GM12878 (cell line): ENCODE measurements around the gene LGMN. TPM values are rescaled to one million over a fixed set of nuclear protein-coding genes. Genes with fewer than 3 reads are reported as not detected.

Source experiments
- ATAC-seq: fragments of 200-7000 bp; cut with Tn5 transposase; 3 replicates; pipeline ENCODE4 v1.9.1; 2020; ENCODE audit warnings: mild to moderate bottlenecking, moderate library complexity
- BruUV-seq: library from RNA; stranded (reverse); fragments of 400-500 nt; replicated peaks from 2 replicates; lab custom pipeline; 2021; lab: Mats Ljungman, UMichigan
- CTCF ChIA-PET: fragments of 300-600 bp; sonication (Branson Sonifier 250); formaldehyde crosslinking; extraction: SDS; loops from one replicate; lab custom pipeline; 2021; ENCODE audit warnings: inconsistent platforms; lab: Yijun Ruan, JAX
- POLR2A ChIA-PET: fragments of 350-600 bp; formaldehyde crosslinking; extraction: SDS; loops from one replicate; lab custom pipeline; 2021; ENCODE audit warnings: inconsistent platforms; lab: Charles Lee
- RAD21 ChIA-PET: fragments of 300-600 bp; sonication (Branson Sonifier 250); formaldehyde crosslinking; loops from one replicate; lab custom pipeline; 2023; ENCODE audit warnings: antibody characterized with exemption; ENCODE audit not compliant: unreplicated experiment; lab: Charles Lee
- SMC1A ChIA-PET: fragments of 300-600 bp; sonication (Branson Sonifier 250); formaldehyde crosslinking; loops from one replicate; lab custom pipeline; 2023; ENCODE audit not compliant: unreplicated experiment, uncharacterized antibody; lab: Charles Lee
- DNase-seq: peaks from one replicate; pipeline ENCODE4 v3.0.0-alpha.2; 2011; ENCODE audit warnings: low read depth, low spot score
- FAIRE-seq: peaks from 3 replicates; lab custom pipeline; 2011; peaks lifted over from hg19 to GRCh38; lab: Jason Lieb, UNC
- H2AFZ ChIP-seq: 2 replicates; pipeline ENCODE4 v1.6.0; 2011; ENCODE audit warnings: low read depth, low read length, control low read depth; ENCODE audit not compliant: control insufficient read depth
- H3K27ac ChIP-seq: 2 replicates; pipeline ENCODE4 v1.5.1; 2011; ENCODE audit warnings: control low read depth; ENCODE audit not compliant: control insufficient read depth, insufficient read depth
- H3K27me3 ChIP-seq, 2 experiments: replicated peaks in 1 of 2; 2 replicates each; pipeline versions ENCODE4 v1.6.0 to v1.6.1; 2011; ENCODE audit warnings: low read length in 1 of 2; ENCODE audit not compliant: control insufficient read depth in 2 of 2, insufficient read depth in 2 of 2
- H3K36me3 ChIP-seq, 2 experiments: 2 replicates each; pipeline ENCODE4 v1.5.1; 2011; ENCODE audit warnings: low read length in 1 of 2; ENCODE audit not compliant: control insufficient read depth in 2 of 2, insufficient read depth in 2 of 2
- H3K4me1 ChIP-seq: 2 replicates; pipeline ENCODE4 v1.6.1; 2011; ENCODE audit warnings: mild to moderate bottlenecking, low read length, moderate library complexity, mixed read lengths; ENCODE audit not compliant: control insufficient read depth, insufficient read depth
- H3K4me2 ChIP-seq: 2 replicates; pipeline ENCODE4 v1.6.0; 2011; ENCODE audit warnings: control low read depth; ENCODE audit not compliant: control insufficient read depth, insufficient read depth
- H3K4me3 ChIP-seq: fragments of 200-600 bp; sonication (generic); 2 replicates; pipeline ENCODE4 v1.5.1; 2016
- H3K79me2 ChIP-seq: 2 replicates; pipeline ENCODE4 v1.6.0; 2011; ENCODE audit warnings: low read length; ENCODE audit not compliant: control insufficient read depth, insufficient read depth
- H3K9ac ChIP-seq: 2 replicates; pipeline ENCODE4 v1.8.0; 2011; ENCODE audit warnings: low read length, control low read depth, mixed read lengths; ENCODE audit not compliant: control insufficient read depth, insufficient read depth
- H3K9me3 ChIP-seq: replicated peaks from 3 replicates; pipeline ENCODE4 v1.5.1; 2011; ENCODE audit warnings: mild to moderate bottlenecking, low read length; ENCODE audit not compliant: control insufficient read depth, insufficient read depth
- H4K20me1 ChIP-seq: 2 replicates; pipeline ENCODE4 v1.6.0; 2011; ENCODE audit not compliant: control insufficient read depth, insufficient read depth
- ATF7 ChIP-seq: fragments of 450-650 bp; IDR thresholded peaks from 2 replicates; pipeline ENCODE4 v1.6.1; 2016; ENCODE audit warnings: low read depth, mild to moderate bottlenecking
- CHD1 ChIP-seq: IDR thresholded peaks from 2 replicates; pipeline ENCODE4 v1.6.1; 2012; ENCODE audit warnings: low read depth, low read length, improper control_type of control experiment
- CHD4 ChIP-seq: fragments of 200-600 bp; sonication (generic); IDR thresholded peaks from 2 replicates; pipeline ENCODE4 v1.6.1; 2016; ENCODE audit warnings: mild to moderate bottlenecking
- CREM ChIP-seq: IDR thresholded peaks from 2 replicates; pipeline ENCODE4 v1.6.1; 2014; ENCODE audit warnings: antibody characterized with exemption, low read depth
- CUX1 ChIP-seq: IDR thresholded peaks from 2 replicates; pipeline ENCODE4 v1.6.1; 2012; ENCODE audit warnings: improper control_type of control experiment, low read depth, low read length; ENCODE audit not compliant: insufficient replicate concordance
- EED ChIP-seq: sonication (generic); IDR thresholded peaks from 2 replicates; pipeline ENCODE4 v1.6.1; 2016; ENCODE audit warnings: antibody characterized with exemption, low read depth
- ETV6 ChIP-seq, 2 experiments: fragments of 450-650 bp in 1 of 2; IDR thresholded peaks in 1 of 2; conservative IDR thresholded peaks in 1 of 2; 2 replicates each; pipeline ENCODE4 v1.6.1; 2014; ENCODE audit warnings: antibody characterized with exemption in 1 of 2, borderline replicate concordance in 1 of 2, low read depth in 1 of 2, mild to moderate bottlenecking in 1 of 2, moderate library complexity in 1 of 2
- HDGF ChIP-seq: fragments of 450-650 bp; IDR thresholded peaks from 2 replicates; pipeline ENCODE4 v1.6.1; 2016; ENCODE audit warnings: antibody characterized with exemption
- NR2C1 ChIP-seq: fragments of 450-650 bp; IDR thresholded peaks from 2 replicates; pipeline ENCODE4 v1.6.1; 2017; ENCODE audit warnings: antibody characterized with exemption, mild to moderate bottlenecking, moderate library complexity
- NR2F1 ChIP-seq: fragments of 450-650 bp; conservative IDR thresholded peaks from 2 replicates; pipeline ENCODE4 v1.6.1; 2017; ENCODE audit warnings: mild to moderate bottlenecking
- RAD51 ChIP-seq: fragments of 450-650 bp; IDR thresholded peaks from 2 replicates; pipeline ENCODE4 v1.6.1; 2016; ENCODE audit warnings: moderate library complexity, mild to moderate bottlenecking, inconsistent platforms
- RB1 ChIP-seq: fragments of 450-650 bp; formaldehyde crosslinking; IDR thresholded peaks from 2 replicates; pipeline ENCODE4 v1.6.1; 2017; ENCODE audit warnings: mild to moderate bottlenecking, borderline replicate concordance
- SIX5 ChIP-seq: IDR thresholded peaks from 2 replicates; pipeline ENCODE4 v1.6.1; 2011; ENCODE audit warnings: mild to moderate bottlenecking, low read depth, low read length, moderate library complexity; ENCODE audit not compliant: severe bottlenecking
- SREBF2 ChIP-seq: IDR thresholded peaks from 2 replicates; pipeline ENCODE4 v1.6.1; 2012; ENCODE audit warnings: mild to moderate bottlenecking, low read length
- SUZ12 ChIP-seq: fragments of 200-600 bp; sonication (generic); IDR thresholded peaks from one replicate; pipeline ENCODE4 v1.6.1; 2018; ENCODE audit warnings: antibody characterized with exemption, mild to moderate bottlenecking; ENCODE audit not compliant: unreplicated experiment
- WGBS: methylation state at CpG from one replicate; pipeline ENCODE4 v1.1.6; 2016; ENCODE audit warnings: low lambda C conversion rate; ENCODE audit not compliant: insufficient replicate concordance, insufficient coverage; ENCODE audit errors: missing lambda C conversion rate; 5-methylcytosine and 5-hydroxymethylcytosine counted together
- in situ Hi-C: fragments of 300-500 bp; cut with MboI; formaldehyde crosslinking; loops from 9 replicates; pipeline ENCODE4 v1.14.3; 2018; ENCODE audit warnings: mixed read lengths
- intact Hi-C: fragments of 100-400 bp; cut with micrococcal nuclease; formaldehyde crosslinking; loops from one replicate; pipeline ENCODE4 v1.14.2; 2022; ENCODE audit not compliant: unreplicated experiment
- polyA plus RNA-seq, 11 experiments: library from polyadenylated mRNA; depleted of rRNA in 4 of 11; unstranded in 6 of 11; stranded (reverse) in 5 of 11; fragments of >200 nt; fragmentation: Nextera tagmentation in 4 of 11; fragmentation: Illumina TruSeq in 1 of 11; extraction: Ambion mirVana in 4 of 11; extraction: Trizol in 1 of 11; gene quantifications; 1 replicate in 1 of 11; 2 replicates in 10 of 11; pipeline versions ENCODE4 v1.2.1 to v1.2.3, GENCODE V29; 2011 to 2016; ENCODE audit warnings: inconsistent platforms in 2 of 11, missing spikeins in 2 of 11, low read depth in 1 of 11
- total RNA-seq, 4 experiments: library from RNA; depleted of rRNA in 3 of 4; stranded (reverse); fragments of >200 nt in 3 of 4; fragmentation: Illumina TruSeq in 1 of 4; extraction: Trizol in 1 of 4; gene quantifications; 2 replicates each; pipeline versions ENCODE4 v1.2.1 to v1.2.3, GENCODE V29; 2013 to 2021
- TF ChIP-seq, protein P1 (sequence below): IDR thresholded peaks from 2 replicates; pipeline ENCODE4 v1.6.1; 2011; ENCODE audit warnings: mild to moderate bottlenecking, low read depth, low read length, moderate library complexity; ENCODE audit not compliant: insufficient replicate concordance
- TF ChIP-seq, protein P2 (sequence below): IDR thresholded peaks from 2 replicates; pipeline ENCODE4 v1.6.1; 2012; ENCODE audit warnings: low read depth, low read length, improper control_type of control experiment

LGMN gene
- total and polyA plus RNA-seq, 10 of the 15 experiments (the other 5 are each of a cell fraction or from before 2014, with no cell fraction given) = 0.71 to 192 (median 3.9) TPM

DNA sequence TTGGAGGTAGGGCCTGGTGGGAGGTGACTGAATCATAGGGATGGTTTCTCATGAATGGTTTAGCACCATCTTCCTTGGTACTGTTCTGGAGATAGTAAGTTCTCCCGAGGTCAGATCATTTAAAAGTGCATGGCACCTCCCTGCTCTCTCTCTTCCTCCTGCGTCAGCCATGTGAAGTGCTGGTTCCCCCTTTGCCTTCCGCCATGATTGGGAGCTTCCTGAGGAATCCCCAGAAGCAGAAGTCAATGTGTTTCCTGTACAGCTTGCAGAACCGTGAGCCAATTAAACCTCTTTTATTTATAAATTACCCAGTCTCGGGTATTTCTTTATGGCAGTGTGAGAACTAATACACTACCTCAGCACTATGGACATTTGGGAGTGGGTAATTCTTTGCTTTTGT, 4.8 kb upstream of the LGMN start:
- Histone ChIP-seq H3K36me3 (no peaks in the 10 kb centered on the region), H3K27ac (no peak overlapping the region), H3K79me2 (peaks cover under 1% of the 10 kb centered on the region; the same call in 1 of the 2 replicates), H4K20me1 (no peaks in the 10 kb centered on the region), H3K4me3 (no peak overlapping the region), H3K9me3 (peaks cover 10% of the 10 kb centered on the region), H3K4me1 (peaks cover 28% of the 10 kb centered on the region), H3K4me2 (no peak overlapping the region), H3K27me3 (no peaks in the 10 kb centered on the region), H2AFZ (no peak overlapping the region), H3K9ac (no peak overlapping the region)
- intact Hi-C loops = no loop called here
- ChIA-PET CTCF (interaction anchor here (1.1 to 1.5 kb wide), 2 partner anchors 30 to 38 kb away, joined by 3 to 4 read pairs; no protein-coding TSS in a partner anchor), SMC1A (interaction anchor here (0.9 to 3.8 kb wide), 3 partner anchors 10 to 27 kb away, joined by 4 to 32 read pairs (median 5); no protein-coding TSS in a partner anchor), POLR2A (interaction anchor here (0.6 to 1.2 kb wide), 2 partner anchors 23 to 54 kb away, joined by 4 read pairs; no protein-coding TSS in a partner anchor), RAD21 (no interaction called here)
- in situ Hi-C loops = loop anchor here (25.0 kb wide), 2 partner anchors 1209 to 1391 kb away; no protein-coding TSS in a partner anchor
- no peak for DNase-seq
- BruUV-seq = no TSS peak
- FAIRE-seq = no peak
- TF ChIP-seq SIX5 (no peak), SUZ12 (no peak), NR2F1 (no peak), ETV6 (conservative IDR thresholded peaks at IDR 0.05 in 1 of 2, IDR thresholded peaks at IDR 0.05 in 1 of 2; ENCODE audit: borderline replicate concordance in 1 of 2, low read depth in 1 of 2) (no peak), CHD1 (no peak), CHD4 (no peak), HDGF (no peak), SREBF2 (no peak), CUX1 (no peak), ATF7 (no peak), RB1 (no peak), CREM (no peak), RAD51 (no peak), EED (no peak), NR2C1 (no peak)
- TF ChIP-seq, protein P1, sequence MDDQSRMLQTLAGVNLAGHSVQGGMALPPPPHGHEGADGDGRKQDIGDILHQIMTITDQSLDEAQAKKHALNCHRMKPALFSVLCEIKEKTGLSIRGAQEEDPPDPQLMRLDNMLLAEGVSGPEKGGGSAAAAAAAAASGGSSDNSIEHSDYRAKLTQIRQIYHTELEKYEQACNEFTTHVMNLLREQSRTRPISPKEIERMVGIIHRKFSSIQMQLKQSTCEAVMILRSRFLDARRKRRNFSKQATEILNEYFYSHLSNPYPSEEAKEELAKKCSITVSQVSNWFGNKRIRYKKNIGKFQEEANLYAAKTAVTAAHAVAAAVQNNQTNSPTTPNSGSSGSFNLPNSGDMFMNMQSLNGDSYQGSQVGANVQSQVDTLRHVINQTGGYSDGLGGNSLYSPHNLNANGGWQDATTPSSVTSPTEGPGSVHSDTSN = no peak
- TF ChIP-seq, protein P2, sequence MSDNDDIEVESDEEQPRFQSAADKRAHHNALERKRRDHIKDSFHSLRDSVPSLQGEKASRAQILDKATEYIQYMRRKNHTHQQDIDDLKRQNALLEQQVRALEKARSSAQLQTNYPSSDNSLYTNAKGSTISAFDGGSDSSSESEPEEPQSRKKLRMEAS = no peak
- 53% methylated on average over 5 of the region's 5 CpGs for WGBS
- ATAC-seq = no peak
